Stimulated activated effector memory CD8-positive, alpha-beta T cell treated with anti-CD3 and anti-CD28 coated beads, Interleukin-12 subunit alpha, Interleukin-12 subunit beta, amount 100 ng/mL, for 72 hours (primary cell): Measurements from ENCODE around the gene DNAI2.
A peak's percentile ranks its signal among the peaks of the same experiment; 100 is the strongest.

ENCODE experiments used
- ATAC-seq: fragments of 150-1000 bp; cut with Tn5 transposase; 2 replicates; pipeline ENCODE4 v1.10.0; 2021
- DNase-seq, 2 donors: peaks; one replicate each; pipeline ENCODE4 v3.0.0; 2021 to 2022; ENCODE audit warnings: low spot score in 2 of 2
- H3K27ac Mint-ChIP-seq: one replicate; pipeline ENCODE4 v1.8.0; 2022; ENCODE audit warnings: mild to moderate bottlenecking, mixed read lengths
- H3K36me3 Mint-ChIP-seq: one replicate; pipeline ENCODE4 v1.8.0; 2022; ENCODE audit warnings: mild to moderate bottlenecking, mixed read lengths
- H3K4me1 Mint-ChIP-seq: one replicate; pipeline ENCODE4 v1.8.0; 2022; ENCODE audit warnings: mixed read lengths
- H3K4me3 Mint-ChIP-seq: one replicate; pipeline ENCODE4 v1.8.0; 2022; ENCODE audit warnings: mild to moderate bottlenecking, mixed read lengths
- H3K9me3 Mint-ChIP-seq: one replicate; pipeline ENCODE4 v1.8.0; 2022; ENCODE audit warnings: mixed read lengths

Gene DNAI2

DNA sequence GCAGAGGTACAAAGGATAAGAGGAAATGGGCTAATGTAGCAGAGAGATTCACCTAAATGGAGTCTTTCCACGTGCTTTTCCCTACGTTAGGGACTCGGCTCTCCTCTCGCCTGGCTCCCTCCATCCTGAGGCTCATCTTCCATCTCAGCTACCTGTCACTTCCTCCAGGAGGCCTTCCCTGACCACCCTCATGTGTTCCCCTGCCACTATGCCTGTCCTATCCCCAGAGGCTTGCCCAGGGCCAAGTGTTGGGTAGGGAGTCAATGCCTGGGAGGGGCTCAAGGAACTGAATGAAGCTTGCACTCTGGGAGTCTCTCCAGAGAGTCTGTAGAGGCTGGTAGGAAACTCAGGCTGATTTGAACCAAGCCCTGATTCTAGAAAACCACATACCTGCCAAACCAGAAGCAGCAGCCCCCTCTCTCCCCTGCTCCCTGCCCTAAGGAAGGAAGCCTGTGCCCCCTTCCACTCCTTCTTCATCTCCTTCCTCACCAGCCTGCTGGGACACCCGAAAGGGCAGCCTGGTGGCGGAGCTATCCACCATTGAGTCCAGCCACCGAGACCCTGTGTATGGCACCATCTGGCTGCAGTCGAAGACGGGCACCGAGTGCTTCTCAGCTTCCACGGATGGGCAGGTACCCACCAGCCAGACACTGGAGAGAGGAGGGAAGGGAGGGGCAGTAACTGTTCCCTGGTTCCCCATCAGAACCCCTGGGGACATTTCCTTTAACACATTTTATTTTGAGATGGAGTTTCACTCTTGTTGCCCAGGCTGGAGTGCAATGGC lies 25.4 kb downstream of the DNAI2 start:
- H3K4me3 Mint-ChIP-seq, result no peak overlapping the region
- DNase-seq (no peak), ATAC-seq (no peak)
- H3K9me3 Mint-ChIP-seq, result no peaks in the 10 kb centered on the region
- H3K27ac Mint-ChIP-seq, result peak overlapping the region; percentile 54
- peaks cover 36% of the 10 kb centered on the region for H3K4me1 Mint-ChIP-seq
- no peaks in the 10 kb centered on the region for H3K36me3 Mint-ChIP-seq

DNA sequence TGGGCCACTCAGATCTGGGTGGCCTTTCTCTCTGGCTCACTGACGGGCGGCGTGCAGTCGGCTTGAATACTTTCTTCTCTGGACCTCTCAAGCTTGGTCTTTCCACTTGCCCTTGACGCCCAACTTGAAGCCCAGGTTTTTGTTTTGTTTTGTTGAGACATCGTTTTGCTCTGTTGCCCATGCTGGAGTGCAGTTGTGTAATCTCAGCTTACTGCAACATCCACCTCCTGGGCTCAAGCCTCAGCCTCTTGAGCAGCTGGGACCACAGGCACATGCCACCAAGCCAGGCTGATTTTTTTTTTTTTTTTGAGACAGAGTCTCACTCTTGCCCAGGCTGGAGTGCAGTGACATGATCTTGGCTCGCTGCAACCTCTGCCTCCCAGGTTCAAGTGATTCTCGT lies 29.3 kb downstream of the DNAI2 start:
- H3K4me1 Mint-ChIP-seq, result peaks cover 23% of the 10 kb centered on the region
- no peaks in the 10 kb centered on the region for H3K9me3 Mint-ChIP-seq
- no peak overlapping the region for H3K27ac Mint-ChIP-seq
- ATAC-seq (no peak), DNase-seq (no peak)
- H3K4me3 Mint-ChIP-seq, result no peak overlapping the region
- no peaks in the 10 kb centered on the region for H3K36me3 Mint-ChIP-seq

DNA sequence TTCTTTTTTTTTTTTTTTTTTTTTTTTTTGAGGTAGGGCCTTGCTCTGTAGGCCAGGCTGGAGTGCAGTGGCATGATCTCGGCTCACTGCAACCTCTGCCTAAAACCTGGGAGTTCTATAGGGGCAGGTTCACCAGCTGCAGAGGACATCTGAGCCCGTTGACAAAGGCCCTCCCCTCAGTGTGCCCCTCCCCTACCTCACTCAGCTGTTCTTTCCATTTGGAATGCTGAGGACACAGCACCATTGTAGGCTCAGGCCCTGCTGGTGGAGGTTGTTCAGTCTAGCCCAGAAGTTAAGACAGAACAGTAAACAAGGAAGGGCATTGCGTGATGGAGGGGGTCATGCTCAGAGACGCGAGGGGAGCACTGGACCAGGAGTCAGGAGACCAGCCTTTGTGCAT lies 30.1 kb downstream of the DNAI2 start:
- Mint-ChIP-seq H3K4me1 (peaks cover 21% of the 10 kb centered on the region), H3K9me3 (no peaks in the 10 kb centered on the region), H3K36me3 (no peaks in the 10 kb centered on the region), H3K4me3 (no peak overlapping the region), H3K27ac (no peak overlapping the region)
- no peak for DNase-seq
- ATAC-seq, result no peak

DNA sequence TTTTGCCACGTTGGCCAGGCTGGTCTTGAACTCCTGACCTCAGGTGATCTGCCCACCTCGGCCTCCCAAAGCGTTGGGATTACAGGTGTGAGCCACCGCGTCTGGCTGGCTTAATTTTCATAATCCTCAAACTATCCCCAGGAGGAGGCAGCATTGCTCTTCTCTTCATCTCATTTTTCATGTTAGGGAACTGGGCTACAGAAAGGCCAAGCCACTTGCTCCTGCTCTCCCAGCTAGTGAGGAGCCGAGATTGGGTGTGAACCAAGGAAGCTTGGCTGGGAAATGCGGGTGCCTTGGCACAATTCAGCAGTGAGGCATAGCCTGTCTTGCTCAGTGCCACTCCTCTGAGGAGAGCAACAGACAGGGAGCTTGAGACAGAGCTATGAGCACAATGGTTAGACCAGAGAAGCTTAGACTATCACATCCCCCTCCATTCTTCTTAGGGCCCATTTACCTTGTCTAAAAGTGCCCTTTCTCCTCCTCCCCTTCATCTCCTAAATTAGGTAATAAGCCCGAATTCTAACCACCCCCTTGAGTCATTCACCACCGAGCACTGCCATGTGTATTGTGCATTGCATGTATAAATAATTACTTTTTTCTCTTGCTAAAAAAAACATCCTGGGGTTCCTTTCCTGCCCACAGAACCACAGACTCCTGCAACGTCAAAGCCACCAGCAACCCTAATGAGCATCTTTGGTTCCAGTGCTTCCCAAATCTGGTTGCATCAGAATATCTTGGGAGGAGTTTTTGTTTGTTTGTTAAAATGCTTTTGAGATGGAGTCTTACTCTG lies 32.0 kb downstream of the DNAI2 start:
- peak; percentile 56 for ATAC-seq

DNA sequence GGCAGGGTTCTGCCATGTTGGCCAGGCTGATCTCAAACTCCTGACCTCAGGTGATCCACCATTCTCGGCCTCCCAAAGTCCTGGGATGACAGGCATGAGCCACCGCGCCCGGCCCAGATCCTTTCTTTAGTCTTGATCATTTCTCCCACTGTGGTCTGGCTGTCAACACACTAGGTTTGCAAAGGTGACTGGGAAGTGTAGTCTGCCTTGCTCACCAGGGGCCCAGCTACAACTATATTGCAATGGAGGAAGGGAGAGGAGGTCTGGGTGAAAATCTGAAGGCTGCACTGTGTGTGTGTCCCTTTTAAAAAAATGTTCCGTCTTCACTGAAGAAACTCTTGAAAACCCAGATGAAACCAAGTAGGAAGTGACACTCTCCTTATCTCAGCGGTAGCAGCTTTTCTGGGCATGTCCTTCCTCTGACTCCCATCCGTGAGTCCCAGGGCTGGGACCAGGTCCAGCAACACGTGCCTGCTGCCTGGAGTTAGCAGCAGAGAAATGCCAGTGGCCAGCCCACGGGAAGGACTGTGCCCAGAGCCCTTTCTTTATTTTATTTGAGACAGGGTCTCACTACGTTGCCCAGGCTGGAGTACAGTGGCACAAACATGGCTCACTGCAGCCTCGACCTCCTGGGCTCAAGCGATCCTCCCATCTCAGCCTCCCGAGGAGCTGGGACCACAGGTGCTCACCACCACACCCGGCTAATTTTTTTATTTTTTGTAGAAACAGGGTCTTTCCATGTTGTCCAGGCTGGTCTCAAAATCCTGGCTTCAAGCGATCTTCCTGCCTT lies 34.1 kb downstream of the DNAI2 start:
- Mint-ChIP-seq H3K4me1 (peaks cover 9% of the 10 kb centered on the region), H3K36me3 (no peaks in the 10 kb centered on the region), H3K27ac (no peak overlapping the region), H3K9me3 (no peaks in the 10 kb centered on the region), H3K4me3 (no peak overlapping the region)
- ATAC-seq (no peak), DNase-seq (no peak)

More for the DNA sequence above, 32.0 kb downstream of the DNAI2 start:
- Mint-ChIP-seq H3K4me1 (peaks cover 14% of the 10 kb centered on the region), H3K27ac (peak overlapping the region; percentile 44), H3K9me3 (no peaks in the 10 kb centered on the region), H3K4me3 (no peak overlapping the region), H3K36me3 (no peaks in the 10 kb centered on the region)
- DNase-seq, result no peak

DNA sequence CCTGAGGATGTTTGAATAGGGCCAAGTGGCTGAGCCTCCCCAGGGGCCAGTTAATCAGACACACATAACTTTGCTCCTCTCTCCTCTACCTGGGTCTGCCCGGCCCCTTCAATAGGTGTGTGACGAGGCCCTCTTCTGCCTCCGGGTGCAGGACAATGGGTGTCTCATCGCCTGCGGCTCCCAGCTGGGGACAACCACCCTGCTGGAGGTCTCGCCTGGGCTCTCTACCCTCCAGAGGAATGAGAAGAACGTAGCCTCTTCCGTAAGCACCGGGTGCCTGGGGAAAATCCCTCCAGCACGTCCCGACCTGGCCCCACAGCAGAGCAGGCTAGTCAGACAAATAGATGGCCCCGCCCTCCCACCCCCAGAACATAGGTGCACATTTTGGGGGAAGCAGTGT lies 35.9 kb downstream of the DNAI2 start:
- Mint-ChIP-seq H3K36me3 (no peaks in the 10 kb centered on the region), H3K4me3 (no peak overlapping the region), H3K9me3 (no peaks in the 10 kb centered on the region), H3K4me1 (peaks cover 9% of the 10 kb centered on the region), H3K27ac (no peak overlapping the region)
- ATAC-seq (no peak), DNase-seq (no peak)

DNA sequence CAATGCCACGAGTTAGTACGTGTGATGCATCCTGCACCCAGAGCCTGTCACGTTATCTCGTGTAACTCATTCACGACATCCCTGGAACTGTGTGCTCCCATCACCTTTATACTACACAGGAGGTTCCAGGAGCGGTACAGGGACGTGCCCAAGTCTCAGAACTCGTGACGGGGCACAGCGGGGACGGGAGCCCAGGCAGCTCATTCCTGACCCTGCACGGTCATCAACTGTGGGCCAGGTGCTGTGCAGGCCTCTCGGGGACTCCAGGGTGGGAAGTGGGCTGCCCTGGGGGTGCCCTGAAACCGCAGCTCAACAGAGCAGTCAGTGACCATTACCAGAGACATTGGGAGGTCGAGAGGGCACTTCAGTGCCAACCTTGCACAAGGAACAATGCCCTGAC lies 40.8 kb downstream of the DNAI2 start:
- H3K4me3 Mint-ChIP-seq, result no peak overlapping the region
- ATAC-seq (no peak), DNase-seq (no peak)
- no peaks in the 10 kb centered on the region for H3K36me3 Mint-ChIP-seq
- no peak overlapping the region for H3K27ac Mint-ChIP-seq
- H3K9me3 Mint-ChIP-seq, result no peaks in the 10 kb centered on the region
- no peaks in the 10 kb centered on the region for H3K4me1 Mint-ChIP-seq

DNA sequence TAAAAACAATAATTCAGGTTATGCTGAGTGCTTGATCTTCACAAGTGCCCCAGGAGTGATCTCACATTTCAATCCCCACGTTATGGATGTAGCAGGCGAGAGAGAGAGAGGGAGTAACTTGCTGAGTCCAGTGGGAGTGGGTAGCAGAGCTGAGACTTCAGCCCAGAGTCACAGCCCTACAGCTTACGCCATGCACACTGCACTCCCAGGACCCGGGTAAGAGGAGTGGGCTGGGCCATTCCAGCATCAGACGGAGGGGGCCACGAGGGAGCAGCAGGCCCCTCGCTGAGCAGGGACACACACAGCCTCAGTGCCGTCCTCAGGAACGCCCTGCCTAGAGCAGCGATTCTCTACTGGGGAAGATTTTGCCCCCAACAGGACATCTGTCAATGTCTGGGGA lies 42.2 kb downstream of the DNAI2 start:
- H3K4me1 Mint-ChIP-seq, result no peaks in the 10 kb centered on the region
- DNase-seq (no peak), ATAC-seq (no peak)
- no peaks in the 10 kb centered on the region for H3K36me3 Mint-ChIP-seq
- H3K9me3 Mint-ChIP-seq, result no peaks in the 10 kb centered on the region
- H3K27ac Mint-ChIP-seq, result no peak overlapping the region
- H3K4me3 Mint-ChIP-seq, result no peak overlapping the region

DNA sequence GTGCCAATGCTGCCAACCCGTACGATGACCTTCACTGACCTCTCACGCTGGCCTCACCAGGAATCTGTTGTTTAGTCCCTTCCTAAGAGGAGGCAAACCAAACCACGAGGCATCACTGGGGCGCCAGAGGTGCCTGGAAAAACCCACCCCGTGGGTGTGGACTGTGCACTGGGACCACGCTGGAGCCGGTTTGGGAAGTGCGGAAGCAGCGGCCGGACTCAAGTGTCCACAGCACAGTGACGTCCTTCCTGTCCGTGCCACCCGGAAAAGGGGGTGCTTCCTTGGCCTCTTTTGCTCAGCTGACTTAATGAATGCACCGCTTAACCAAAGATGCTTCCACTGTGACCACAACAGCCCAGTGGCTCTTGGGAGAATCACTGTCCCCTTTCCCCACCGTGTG lies 43.0 kb downstream of the DNAI2 start:
- ATAC-seq, result no peak
- no peaks in the 10 kb centered on the region for H3K36me3 Mint-ChIP-seq
- no peak overlapping the region for H3K27ac Mint-ChIP-seq
- H3K4me3 Mint-ChIP-seq, result no peak overlapping the region
- no peaks in the 10 kb centered on the region for H3K9me3 Mint-ChIP-seq
- no peak for DNase-seq
- no peaks in the 10 kb centered on the region for H3K4me1 Mint-ChIP-seq

DNA sequence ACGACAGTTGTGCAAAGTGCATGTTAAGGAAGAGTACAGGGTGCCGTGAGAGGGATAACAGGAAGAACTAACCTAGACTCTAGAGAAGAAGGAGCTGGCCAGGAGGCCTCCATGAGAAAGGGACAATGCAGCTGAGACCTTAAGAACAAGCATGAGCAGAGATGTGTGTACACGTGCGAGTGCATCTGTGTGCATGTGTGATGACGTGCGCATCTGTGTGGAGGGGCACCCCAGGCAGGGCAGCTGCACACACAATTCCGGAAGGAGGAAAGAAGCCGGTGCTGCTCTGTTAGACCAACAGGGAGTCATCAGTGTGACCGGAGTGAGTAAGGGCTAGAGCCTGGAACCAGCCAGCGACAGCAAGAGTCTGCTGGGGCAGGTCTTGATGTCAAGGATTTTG lies 44.4 kb downstream of the DNAI2 start:
- Mint-ChIP-seq H3K27ac (no peak overlapping the region), H3K4me1 (no peaks in the 10 kb centered on the region), H3K36me3 (no peaks in the 10 kb centered on the region), H3K4me3 (no peak overlapping the region), H3K9me3 (no peaks in the 10 kb centered on the region)
- ATAC-seq (no peak), DNase-seq (no peak)

DNA sequence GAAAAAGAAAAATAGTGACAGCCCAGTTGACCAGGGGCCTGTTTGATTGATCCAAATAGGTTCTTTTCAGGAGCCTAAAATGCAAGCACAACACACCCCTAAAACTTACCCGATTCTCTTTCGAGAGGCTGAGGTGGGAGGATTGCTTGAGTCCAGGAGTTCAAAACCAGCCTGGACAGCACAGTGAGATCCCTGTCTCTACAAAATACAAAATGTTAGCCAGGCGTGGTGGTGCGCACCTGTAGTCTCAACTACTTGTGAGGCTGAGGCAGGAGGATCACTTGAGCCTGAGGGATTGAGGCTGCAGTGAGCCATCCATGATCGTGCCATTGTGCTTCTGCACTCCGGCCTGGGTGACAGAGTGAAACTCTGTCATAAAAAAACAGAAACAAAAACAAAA lies 50.5 kb downstream of the DNAI2 start:
- Mint-ChIP-seq H3K9me3 (no peaks in the 10 kb centered on the region), H3K36me3 (no peaks in the 10 kb centered on the region), H3K4me1 (peaks cover 29% of the 10 kb centered on the region), H3K27ac (peak overlapping the region; percentile 86), H3K4me3 (no peak overlapping the region)
- DNase-seq (no peak), ATAC-seq (no peak)

DNA sequence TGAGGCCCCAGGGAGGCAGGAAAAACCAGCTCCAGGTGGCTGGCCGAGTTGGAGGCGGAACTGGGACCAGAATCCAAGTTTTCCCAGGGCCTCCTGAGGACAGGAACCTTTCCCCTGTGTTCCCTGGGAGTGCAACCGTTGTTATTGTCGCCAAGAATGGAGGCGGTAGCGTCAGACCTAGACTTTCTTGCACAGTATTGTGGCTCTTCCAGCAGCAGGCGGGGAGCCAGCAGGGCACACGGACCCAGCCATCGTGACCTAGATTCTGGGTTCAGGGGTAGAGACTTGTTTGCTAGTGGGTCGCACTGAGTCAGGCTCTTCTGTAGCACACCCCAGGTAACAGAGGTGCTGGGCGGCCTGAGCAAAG lies 51.3 kb downstream of the DNAI2 start:
- H3K4me1 Mint-ChIP-seq, result peaks cover 32% of the 10 kb centered on the region
- no peak for DNase-seq
- ATAC-seq, result peak; percentile 44
- H3K4me3 Mint-ChIP-seq, result peak overlapping the region; percentile 57
- H3K27ac Mint-ChIP-seq, result no peak overlapping the region
- no peaks in the 10 kb centered on the region for H3K36me3 Mint-ChIP-seq
- no peaks in the 10 kb centered on the region for H3K9me3 Mint-ChIP-seq

DNA sequence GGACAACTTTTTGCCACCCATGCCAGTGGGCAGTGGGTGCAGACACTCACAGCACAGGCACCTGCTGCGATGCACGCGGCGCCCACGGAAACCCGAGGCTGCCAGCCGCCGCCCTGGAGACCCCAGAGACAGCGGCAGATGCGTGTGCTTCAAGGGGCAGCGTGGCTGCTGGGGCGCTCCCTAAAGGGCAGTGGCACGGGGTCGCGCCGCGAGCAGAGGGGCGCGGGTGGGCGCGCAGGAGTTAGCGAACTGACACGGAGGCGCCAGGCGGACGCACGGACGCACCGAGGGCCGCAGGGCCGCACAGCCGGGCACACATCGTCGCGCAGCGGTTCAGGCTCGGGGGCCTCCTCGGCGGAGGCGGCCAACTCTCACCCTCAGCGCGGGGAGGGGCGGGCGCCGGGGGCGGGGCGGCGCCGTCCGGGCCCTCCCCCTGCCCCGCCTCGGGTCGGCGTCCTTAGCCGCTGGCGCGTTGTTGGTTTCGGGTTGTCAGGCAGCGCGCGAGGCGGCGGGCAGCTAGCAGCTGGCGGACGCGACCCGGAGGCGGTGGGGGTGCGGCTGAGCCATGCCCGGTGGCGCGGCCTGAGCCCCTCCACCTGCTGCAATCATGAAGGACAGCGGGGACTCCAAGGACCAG lies 51.8 kb downstream of the DNAI2 start, which contains the start of gene KIF19:
KIF19 (plus strand) TSS at position 484 of the 637 bp plus-strand sequence; CDS start at position 608, 124 bp downstream.
- Mint-ChIP-seq H3K27ac (no peak within 1 kb of the TSS), H3K36me3 (no peaks in the 10 kb centered on the region), H3K4me1 (peaks cover 32% of the 10 kb centered on the region), H3K4me3 (peak within 1 kb of the TSS; percentile 57), H3K9me3 (no peaks in the 10 kb centered on the region)
- DNase-seq (peak; percentile 57 to 72), ATAC-seq (peak; percentile 92)

DNA sequence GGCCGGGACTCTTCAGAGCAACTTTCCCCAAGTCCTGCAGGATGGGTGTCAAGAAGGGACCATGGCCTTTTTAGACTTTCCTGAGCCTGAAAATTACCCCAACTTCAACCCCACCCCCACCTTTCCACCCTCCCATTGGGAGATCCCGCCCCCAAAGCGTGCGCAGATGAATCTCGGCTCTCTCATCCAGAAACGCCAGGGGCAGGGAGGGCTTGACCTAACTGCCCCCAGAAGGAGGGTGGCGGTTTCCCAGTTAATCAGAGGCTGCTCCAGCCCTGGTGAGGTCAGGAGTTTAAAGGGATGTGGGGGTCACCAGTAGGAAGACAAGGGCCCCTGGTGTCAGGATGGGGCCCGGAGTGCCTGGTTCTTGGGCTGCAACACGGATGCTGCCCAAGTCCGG lies 52.5 kb downstream of the DNAI2 start:
- ATAC-seq, result no peak
- Mint-ChIP-seq H3K4me3 (peak overlapping the region; percentile 57), H3K9me3 (no peaks in the 10 kb centered on the region), H3K4me1 (peaks cover 32% of the 10 kb centered on the region), H3K27ac (no peak overlapping the region), H3K36me3 (no peaks in the 10 kb centered on the region)
- DNase-seq, result no peak

DNA sequence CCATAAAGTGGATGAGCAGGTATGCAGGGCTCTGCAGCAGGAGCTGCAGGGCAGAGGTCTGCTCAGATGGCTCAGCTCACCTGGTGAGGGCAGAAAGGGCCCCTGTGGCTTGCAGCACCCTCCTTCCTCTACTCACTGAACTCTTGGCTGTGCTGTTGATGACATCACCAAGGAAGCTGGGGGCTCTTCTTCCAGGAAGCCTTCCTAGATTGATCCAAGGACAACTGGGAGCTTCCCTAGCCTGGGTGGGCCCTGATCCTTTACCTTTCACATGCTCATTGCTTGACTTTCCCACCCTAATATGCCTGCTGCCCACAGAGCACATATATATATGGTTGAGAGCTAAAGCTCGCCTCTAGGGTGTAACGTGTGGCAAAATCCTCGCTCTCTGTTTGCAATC lies 54.5 kb downstream of the DNAI2 start:
- H3K36me3 Mint-ChIP-seq, result no peaks in the 10 kb centered on the region
- H3K4me3 Mint-ChIP-seq, result no peak overlapping the region

More for the DNA sequence above, 54.5 kb downstream of the DNAI2 start:
- Mint-ChIP-seq H3K4me1 (peaks cover 32% of the 10 kb centered on the region), H3K9me3 (no peaks in the 10 kb centered on the region), H3K27ac (peak overlapping the region; percentile 78)
- ATAC-seq, result no peak
- no peak for DNase-seq
